ENCODE results near the gene ADSS1. TPM values are rescaled to one million over a fixed set of nuclear protein-coding genes. Genes with fewer than 3 reads are reported as not detected.

Gene ADSS1
- total RNA-seq, 4 donors from 2014 or later: 11.0 to 18.6 (median 17.1) TPM

- no peak overlapping the region for H3K4me3 ChIP-seq
Observed at GRCh38 chr14:104715871-104716270, 8.2 kb upstream of the ADSS1 start.

GRCh38 chr14:104717137-104717536, 6.9 kb upstream of the ADSS1 start:
- no peaks in the 10 kb centered on the region for H3K9me3 ChIP-seq
- H3K27me3 ChIP-seq: no peaks in the 10 kb centered on the region
- no peak for TF ChIP-seq POLR2A (IDR thresholded peaks at IDR 0.05)
- TF ChIP-seq CTCF (IDR thresholded peaks at IDR 0.05): no peak
- peaks cover 0 to 5% (median 0%) of the 10 kb centered on the region in 4 donors for H3K4me1 ChIP-seq
- DNase-seq: no peak
- H3K36me3 ChIP-seq: peaks cover 0 to 60% (median 0%) of the 10 kb centered on the region in 3 donors
- H3K4me3 ChIP-seq: no peak overlapping the region
- no peak overlapping the region for H3K27ac ChIP-seq

More at GRCh38 chr14:104715871-104716270, 8.2 kb upstream of the ADSS1 start:
- Histone ChIP-seq H3K27ac (no peak overlapping the region), H3K36me3 (peaks cover 0 to 73% (median 2%) of the 10 kb centered on the region in 3 donors), H3K4me1 (no peaks in the 10 kb centered on the region), H3K27me3 (no peaks in the 10 kb centered on the region), H3K9me3 (no peaks in the 10 kb centered on the region)
- TF ChIP-seq CTCF (IDR thresholded peaks at IDR 0.05) (no peak), POLR2A (IDR thresholded peaks at IDR 0.05) (no peak)
- DNase-seq: no peak

GRCh38 chr14:104717646-104718045, 6.4 kb upstream of the ADSS1 start:
- TF ChIP-seq CTCF (IDR thresholded peaks at IDR 0.05): no peak
- no peak for TF ChIP-seq POLR2A (IDR thresholded peaks at IDR 0.05)
- no peak overlapping the region for H3K4me3 ChIP-seq
- H3K36me3 ChIP-seq: peaks cover 0 to 55% (median 0%) of the 10 kb centered on the region in 3 donors
- H3K9me3 ChIP-seq: no peaks in the 10 kb centered on the region
- H3K27ac ChIP-seq: no peak overlapping the region
- peaks cover 0 to 10% (median 0%) of the 10 kb centered on the region in 4 donors for H3K4me1 ChIP-seq
- peak in 1 of 3 donors; percentile 26 for DNase-seq
- no peaks in the 10 kb centered on the region for H3K27me3 ChIP-seq

- no peak overlapping the region for H3K4me3 ChIP-seq
- H3K9me3 ChIP-seq: no peaks in the 10 kb centered on the region
- H3K27me3 ChIP-seq: no peaks in the 10 kb centered on the region
- no peak overlapping the region for H3K27ac ChIP-seq
- peaks cover under 1 to 15% (median 1%) of the 10 kb centered on the region in 4 donors for H3K4me1 ChIP-seq
- H3K36me3 ChIP-seq: peaks cover 0 to 50% (median 0%) of the 10 kb centered on the region in 3 donors
- TF ChIP-seq CTCF (IDR thresholded peaks at IDR 0.05): no peak
- TF ChIP-seq POLR2A (IDR thresholded peaks at IDR 0.05): no peak
- DNase-seq: no peak
Observed at GRCh38 chr14:104718147-104718546, 5.9 kb upstream of the ADSS1 start.

GRCh38 chr14:104718871-104719270, 5.2 kb upstream of the ADSS1 start:
- Histone ChIP-seq H3K4me3 (no peak overlapping the region), H3K9me3 (no peaks in the 10 kb centered on the region), H3K27ac (no peak overlapping the region), H3K4me1 (peaks cover 5 to 22% (median 7%) of the 10 kb centered on the region in 4 donors), H3K27me3 (no peaks in the 10 kb centered on the region), H3K36me3 (peaks cover 0 to 43% (median 0%) of the 10 kb centered on the region in 3 donors)
- TF ChIP-seq CTCF (IDR thresholded peaks at IDR 0.05) (no peak), POLR2A (IDR thresholded peaks at IDR 0.05) (no peak)
- DNase-seq: no peak

GRCh38 chr14:104719343-104719742, 4.7 kb upstream of the ADSS1 start:
- H3K4me3 ChIP-seq: no peak overlapping the region
- peaks cover 0 to 38% (median 0%) of the 10 kb centered on the region in 3 donors for H3K36me3 ChIP-seq
- no peaks in the 10 kb centered on the region for H3K27me3 ChIP-seq
- TF ChIP-seq POLR2A (IDR thresholded peaks at IDR 0.05): no peak
- no peak for TF ChIP-seq CTCF (IDR thresholded peaks at IDR 0.05)
- no peak for DNase-seq
- peaks cover 5 to 24% (median 8%) of the 10 kb centered on the region in 4 donors for H3K4me1 ChIP-seq
- no peak overlapping the region for H3K27ac ChIP-seq
- H3K9me3 ChIP-seq: no peaks in the 10 kb centered on the region

Measured in Peyer's patch (tissue), 4 donors.